Thoracic aorta (tissue), 2 donors: Measurements from ENCODE around the gene TEX9. TPM values are rescaled to one million over a fixed set of nuclear protein-coding genes. Genes with fewer than 3 reads are reported as not detected.

ENCODE experiments used
- ATAC-seq: fragments of 150-250 bp; one replicate; pipeline ENCODE4 v1.8.0; 2017; ENCODE audit warnings: low read depth; ENCODE audit not compliant: insufficient number of reproducible peaks, low FRiP score
- DNase-seq: peaks from one replicate; pipeline ENCODE4 v3.0.0-alpha.2; 2020; ENCODE audit warnings: low spot score
- H3K27ac ChIP-seq, 2 donors: fragments of 200-600 bp; sonication (generic); 1 replicate in 1 of 2; 2 replicates in 1 of 2; pipeline ENCODE4 v1.5.1; 2016; ENCODE audit warnings: mild to moderate bottlenecking in 2 of 2, moderate library complexity in 2 of 2
- H3K27me3 ChIP-seq: fragments of 200-600 bp; sonication (generic); replicated peaks from 2 replicates; pipeline ENCODE4 v1.6.0; 2016; ENCODE audit warnings: mild to moderate bottlenecking; ENCODE audit not compliant: insufficient read depth
- H3K36me3 ChIP-seq: fragments of 200-600 bp; sonication (generic); one replicate; pipeline ENCODE4 v1.5.1; 2016
- H3K4me1 ChIP-seq, 2 donors: fragments of 200-600 bp; sonication (generic); 1 replicate in 1 of 2; 2 replicates in 1 of 2; pipeline versions ENCODE4 v1.5.1 to v1.6.0; 2016; ENCODE audit warnings: low read depth in 2 of 2, mild to moderate bottlenecking in 1 of 2; ENCODE audit not compliant: control insufficient read depth in 1 of 2
- H3K4me3 ChIP-seq: fragments of 200-600 bp; sonication (generic); 2 replicates; pipeline ENCODE4 v1.5.1; 2016; ENCODE audit warnings: mild to moderate bottlenecking
- H3K9me3 ChIP-seq: fragments of 200-600 bp; sonication (generic); 2 replicates; pipeline ENCODE4 v1.5.1; 2016
- CTCF ChIP-seq: fragments of 200-600 bp; sonication (generic); IDR thresholded peaks from one replicate; pipeline ENCODE4 v1.5.1; 2019; ENCODE audit warnings: antibody characterized with exemption
- total RNA-seq, 2 donors: library from RNA; depleted of rRNA; stranded (reverse); fragments of >200 nt; gene quantifications; one replicate each; pipeline versions ENCODE4 v1.1.0 to v1.2.3, GENCODE V29; 2016

TEX9 gene
- total RNA-seq, 2 donors from 2014 or later = 3.7 to 13.5 TPM

- Histone ChIP-seq H3K4me3 (no peak overlapping the region), H3K9me3 (no peaks in the 10 kb centered on the region), H3K27ac (no peak overlapping the region), H3K36me3 (no peaks in the 10 kb centered on the region), H3K4me1 (peaks cover 0 to 9% of the 10 kb centered on the region in 2 donors), H3K27me3 (no peaks in the 10 kb centered on the region)
- TF ChIP-seq CTCF = no peak
- ATAC-seq (no peak), DNase-seq (no peak)
These were observed 94.8 kb downstream of the TEX9 start for GRCh38 chr15:56460071-56460470.

GRCh38 chr15:56460947-56461346 lies 95.7 kb downstream of the TEX9 start:
- no peak for DNase-seq

GRCh38 chr15:56464893-56465520 lies 99.8 kb downstream of the TEX9 start, which contains the start of gene MNS1:
MNS1 (minus strand) TSS chr15:56465137; CDS start chr15:56464972, 165 bp downstream.
- Histone ChIP-seq H3K4me1 (peaks cover 0 to 9% of the 10 kb centered on the region in 2 donors), H3K27ac (no peak within 1 kb of the TSS), H3K27me3 (no peaks in the 10 kb centered on the region), H3K4me3 (peak within 1 kb of the TSS; percentile 73), H3K36me3 (no peaks in the 10 kb centered on the region), H3K9me3 (no peaks in the 10 kb centered on the region)
- peak; percentile 72 for DNase-seq
- TF ChIP-seq CTCF = no peak
- peak; percentile 96 for ATAC-seq

More at GRCh38 chr15:56460947-56461346, 95.7 kb downstream of the TEX9 start:
- no peaks in the 10 kb centered on the region for H3K36me3 ChIP-seq
- H3K4me1 ChIP-seq = peaks cover 0 to 9% of the 10 kb centered on the region in 2 donors
- H3K27ac ChIP-seq = no peak overlapping the region
- no peak overlapping the region for H3K4me3 ChIP-seq
- no peak for ATAC-seq
- no peak for TF ChIP-seq CTCF
- H3K9me3 ChIP-seq = no peaks in the 10 kb centered on the region
- no peaks in the 10 kb centered on the region for H3K27me3 ChIP-seq

- DNase-seq (no peak), ATAC-seq (no peak)
- Histone ChIP-seq H3K4me3 (no peak overlapping the region), H3K9me3 (no peaks in the 10 kb centered on the region), H3K27me3 (no peaks in the 10 kb centered on the region), H3K4me1 (peaks cover 0 to 9% of the 10 kb centered on the region in 2 donors), H3K27ac (no peak overlapping the region), H3K36me3 (no peaks in the 10 kb centered on the region)
- TF ChIP-seq CTCF = no peak
These were observed 102.4 kb downstream of the TEX9 start for GRCh38 chr15:56467616-56468015.

- ATAC-seq (no peak), DNase-seq (no peak)
- peak overlapping the region; percentile 37 for H3K4me3 ChIP-seq
- TF ChIP-seq CTCF = no peak
- no peaks in the 10 kb centered on the region for H3K27me3 ChIP-seq
- H3K9me3 ChIP-seq = no peaks in the 10 kb centered on the region
- no peak overlapping the region for H3K27ac ChIP-seq
- H3K36me3 ChIP-seq = no peaks in the 10 kb centered on the region
- peaks cover 0 to 9% of the 10 kb centered on the region in 2 donors for H3K4me1 ChIP-seq
These were observed 103.2 kb downstream of the TEX9 start for GRCh38 chr15:56468401-56468800.
